Fibroblast of lung (primary cell): ENCODE measurements around the gene SYTL3. TPM values are rescaled to one million over a fixed set of nuclear protein-coding genes. Genes with fewer than 3 reads are reported as not detected.

Experiments used
- DNase-seq, 2 donors: peaks; one replicate each; pipeline versions ENCODE4 v3.0.0 to v3.0.0-alpha.2; 2010; ENCODE audit warnings: low read depth in 2 of 2
- H2AFZ ChIP-seq: 2 replicates; pipeline ENCODE4 v1.5.1; 2012; ENCODE audit warnings: low read length, control low read depth, inconsistent platforms
- H3K27ac ChIP-seq: 2 replicates; pipeline ENCODE4 v1.5.1; 2011; ENCODE audit warnings: low read length, control low read depth; ENCODE audit not compliant: insufficient read depth
- H3K27me3 ChIP-seq: 2 replicates; pipeline ENCODE4 v1.5.1; 2011; ENCODE audit warnings: mild to moderate bottlenecking, low read length; ENCODE audit not compliant: control insufficient read depth, insufficient read depth
- H3K36me3 ChIP-seq: 2 replicates; pipeline ENCODE4 v1.5.1; 2011; ENCODE audit warnings: low read length; ENCODE audit not compliant: control insufficient read depth, insufficient read depth
- H3K4me1 ChIP-seq: 2 replicates; pipeline ENCODE4 v1.5.1; 2011; ENCODE audit warnings: low read length; ENCODE audit not compliant: control insufficient read depth, insufficient read depth; ENCODE audit errors: extremely low read depth
- H3K4me2 ChIP-seq: 2 replicates; pipeline ENCODE4 v1.5.1; 2011; ENCODE audit warnings: low read length, control low read depth; ENCODE audit not compliant: insufficient read depth; ENCODE audit errors: extremely low read depth
- H3K4me3 ChIP-seq, 4 experiments: fragments of 200-600 bp in 1 of 4; sonication (generic) in 1 of 4; replicated peaks in 1 of 4; 2 replicates each; pipeline ENCODE4 v1.5.1; 2011 to 2016; ENCODE audit warnings: low read length in 4 of 4, low read depth in 3 of 4, mild to moderate bottlenecking in 3 of 4, control low read depth in 2 of 4, inconsistent platforms in 1 of 4, mixed read lengths in 1 of 4; ENCODE audit not compliant: insufficient read depth in 1 of 4; ENCODE audit errors: control extremely low read depth in 1 of 4
- H3K79me2 ChIP-seq: 2 replicates; pipeline ENCODE4 v1.5.1; 2012; ENCODE audit warnings: mild to moderate bottlenecking, low read length, inconsistent platforms; ENCODE audit not compliant: control insufficient read depth, insufficient read depth
- H3K9ac ChIP-seq: 2 replicates; pipeline ENCODE4 v1.5.1; 2011; ENCODE audit warnings: mild to moderate bottlenecking, low read length, control low read depth; ENCODE audit not compliant: insufficient read depth
- H3K9me3 ChIP-seq: 2 replicates; pipeline ENCODE4 v1.5.1; 2012; ENCODE audit warnings: low read depth, low read length; ENCODE audit not compliant: control insufficient read depth, insufficient read depth
- H4K20me1 ChIP-seq: 2 replicates; pipeline ENCODE4 v1.5.1; 2011; ENCODE audit warnings: low read length; ENCODE audit not compliant: control insufficient read depth, insufficient read depth; ENCODE audit errors: extremely low read depth
- EZH2 ChIP-seq: IDR thresholded peaks from 2 replicates; pipeline ENCODE4 v1.5.1; 2012; ENCODE audit warnings: low read length, control low read depth, mild to moderate bottlenecking; ENCODE audit errors: missing control alignments
- polyA plus RNA-seq, 2 donors: library from polyadenylated mRNA; depleted of rRNA in 1 of 2; stranded (reverse) in 1 of 2; unstranded in 1 of 2; fragments of >200 nt; gene quantifications; 2 replicates each; pipeline ENCODE4 v1.2.1, GENCODE V29; 2011 to 2012; ENCODE audit warnings: missing spikeins in 1 of 2
- total RNA-seq: library from RNA; depleted of rRNA; stranded (reverse); fragments of >200 nt; gene quantifications from 2 replicates; pipeline ENCODE4 v1.2.1, GENCODE V29; 2014
- TF ChIP-seq, protein P1 (sequence below), 2 donors: IDR thresholded peaks in 1 of 2; conservative IDR thresholded peaks in 1 of 2; 1 replicate in 1 of 2; 2 replicates in 1 of 2; pipeline ENCODE4 v1.5.1; 2011 to 2012; ENCODE audit warnings: low read length in 2 of 2, control low read depth in 1 of 2, inconsistent platforms in 1 of 2, low read depth in 1 of 2, mild to moderate bottlenecking in 1 of 2

The SYTL3 gene
- total and polyA plus RNA-seq, 2 donors (not counting 1 experiment from before 2014, with no cell fraction given) = 0.76 to 4.6 TPM

DNA sequence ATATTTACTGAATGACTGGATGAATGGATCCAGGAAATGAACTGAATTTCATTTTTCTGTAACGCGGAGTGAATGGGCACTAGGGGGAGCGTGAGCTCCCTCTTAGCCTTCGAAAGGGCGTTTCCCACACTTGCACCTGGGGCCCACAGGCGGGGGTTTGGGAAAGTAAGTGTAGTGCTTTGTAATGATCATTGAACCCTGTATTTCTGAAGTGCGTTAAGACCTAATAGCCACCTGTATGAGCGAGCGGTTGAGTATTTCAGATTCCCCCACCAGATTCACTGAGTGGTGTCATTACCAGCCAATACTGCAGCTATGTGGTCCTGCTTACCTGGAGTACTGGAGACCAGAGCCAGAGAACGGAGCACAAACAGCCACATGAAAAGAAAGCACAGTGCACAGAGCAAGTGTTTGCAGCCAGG is 10.5 kb downstream of the SYTL3 start:
- Histone ChIP-seq H4K20me1 (no peaks in the 10 kb centered on the region), H3K27ac (no peak overlapping the region), H3K9me3 (no peaks in the 10 kb centered on the region), H3K4me2 (no peak overlapping the region), H2AFZ (no peak overlapping the region), H3K4me3 (no peak overlapping the region), H3K9ac (no peak overlapping the region), H3K4me1 (peaks cover 7% of the 10 kb centered on the region), H3K27me3 (no peaks in the 10 kb centered on the region), H3K36me3 (no peaks in the 10 kb centered on the region), H3K79me2 (no peaks in the 10 kb centered on the region)
- peak in 1 of 2 donors; percentile 29 for DNase-seq
- no peak for TF ChIP-seq EZH2
- TF ChIP-seq, protein P1, sequence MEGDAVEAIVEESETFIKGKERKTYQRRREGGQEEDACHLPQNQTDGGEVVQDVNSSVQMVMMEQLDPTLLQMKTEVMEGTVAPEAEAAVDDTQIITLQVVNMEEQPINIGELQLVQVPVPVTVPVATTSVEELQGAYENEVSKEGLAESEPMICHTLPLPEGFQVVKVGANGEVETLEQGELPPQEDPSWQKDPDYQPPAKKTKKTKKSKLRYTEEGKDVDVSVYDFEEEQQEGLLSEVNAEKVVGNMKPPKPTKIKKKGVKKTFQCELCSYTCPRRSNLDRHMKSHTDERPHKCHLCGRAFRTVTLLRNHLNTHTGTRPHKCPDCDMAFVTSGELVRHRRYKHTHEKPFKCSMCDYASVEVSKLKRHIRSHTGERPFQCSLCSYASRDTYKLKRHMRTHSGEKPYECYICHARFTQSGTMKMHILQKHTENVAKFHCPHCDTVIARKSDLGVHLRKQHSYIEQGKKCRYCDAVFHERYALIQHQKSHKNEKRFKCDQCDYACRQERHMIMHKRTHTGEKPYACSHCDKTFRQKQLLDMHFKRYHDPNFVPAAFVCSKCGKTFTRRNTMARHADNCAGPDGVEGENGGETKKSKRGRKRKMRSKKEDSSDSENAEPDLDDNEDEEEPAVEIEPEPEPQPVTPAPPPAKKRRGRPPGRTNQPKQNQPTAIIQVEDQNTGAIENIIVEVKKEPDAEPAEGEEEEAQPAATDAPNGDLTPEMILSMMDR (conservative IDR thresholded peaks at IDR 0.05 in 1 of 2, IDR thresholded peaks at IDR 0.05 in 1 of 2; ENCODE audit: low read depth in 1 of 2, low read length in 2 of 2) = peak; percentile 61 to 64

DNA sequence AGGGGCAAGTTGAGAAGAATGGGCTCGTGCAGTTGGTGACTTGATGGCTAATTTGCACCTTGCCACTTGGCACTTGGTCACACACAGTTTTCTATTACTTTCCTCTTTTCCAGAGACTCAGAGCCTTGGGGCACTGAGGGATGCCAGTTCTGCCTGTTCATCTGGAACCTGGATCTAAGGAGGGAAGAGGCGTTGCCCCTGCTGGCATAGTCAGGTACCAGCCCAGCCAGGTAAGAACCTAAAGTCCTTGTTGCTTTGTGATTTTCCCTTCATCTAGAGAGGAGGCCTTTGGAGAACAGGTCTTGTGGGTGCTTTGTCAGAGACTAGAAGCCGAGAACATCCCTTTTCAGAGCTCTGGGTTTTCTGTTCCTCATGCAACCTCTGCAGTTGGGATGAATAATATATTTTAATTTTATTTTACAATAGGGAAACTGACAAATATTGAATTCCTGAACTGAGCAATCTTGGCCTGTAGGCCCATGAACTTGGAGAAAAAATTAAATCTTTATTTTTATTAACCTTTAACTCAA is 11.4 kb downstream of the SYTL3 start:
- no peak overlapping the region for H3K27ac ChIP-seq
- H3K4me3 ChIP-seq = no peak overlapping the region
- TF ChIP-seq, protein P1 (conservative IDR thresholded peaks at IDR 0.05 in 1 of 2, IDR thresholded peaks at IDR 0.05 in 1 of 2; ENCODE audit: low read depth in 1 of 2, low read length in 2 of 2) = no peak
- no peak for TF ChIP-seq EZH2
- no peaks in the 10 kb centered on the region for H3K9me3 ChIP-seq
- H2AFZ ChIP-seq = no peak overlapping the region
- H3K4me1 ChIP-seq = peaks cover 2% of the 10 kb centered on the region
- H3K27me3 ChIP-seq = no peaks in the 10 kb centered on the region
- H3K9ac ChIP-seq = no peak overlapping the region
- H3K79me2 ChIP-seq = no peaks in the 10 kb centered on the region
- H3K4me2 ChIP-seq = no peak overlapping the region
- DNase-seq = no peak
- H4K20me1 ChIP-seq = no peaks in the 10 kb centered on the region
- H3K36me3 ChIP-seq = no peaks in the 10 kb centered on the region

DNA sequence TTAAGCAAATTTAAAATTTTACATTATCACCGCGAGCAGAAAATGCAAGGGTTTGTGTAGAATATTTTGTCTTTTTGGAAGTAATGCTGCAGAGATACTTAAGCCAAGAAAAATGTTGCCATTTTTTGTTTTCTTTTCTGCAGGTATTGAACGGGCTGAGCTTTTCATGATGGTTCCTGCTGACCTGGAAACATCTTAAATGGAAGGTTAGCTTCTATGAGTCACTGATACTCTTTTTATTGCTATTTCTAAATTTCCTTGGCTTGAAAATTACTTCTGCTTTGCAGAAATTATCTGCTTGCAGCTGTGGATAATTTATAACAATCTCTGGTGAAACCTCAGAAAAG is 12.7 kb downstream of the SYTL3 start:
- no peak overlapping the region for H2AFZ ChIP-seq
- H3K27ac ChIP-seq = no peak overlapping the region
- H3K9ac ChIP-seq = no peak overlapping the region

More for the DNA sequence above, 12.7 kb downstream of the SYTL3 start:
- Histone ChIP-seq H3K4me2 (peak overlapping the region; percentile 73), H4K20me1 (no peaks in the 10 kb centered on the region), H3K36me3 (no peaks in the 10 kb centered on the region), H3K4me1 (no peaks in the 10 kb centered on the region), H3K9me3 (no peaks in the 10 kb centered on the region), H3K79me2 (no peaks in the 10 kb centered on the region), H3K27me3 (no peaks in the 10 kb centered on the region), H3K4me3 (peak overlapping the region in 3 of 4 experiments; percentile 6 to 24 (median 10))
- TF ChIP-seq, protein P1 (conservative IDR thresholded peaks at IDR 0.05 in 1 of 2, IDR thresholded peaks at IDR 0.05 in 1 of 2; ENCODE audit: low read depth in 1 of 2, low read length in 2 of 2) = no peak
- no peak for TF ChIP-seq EZH2
- DNase-seq = no peak
